GM21360 (cell line): ENCODE data around the gene MGST3.
A peak's percentile ranks its signal among the peaks of the same experiment; 100 is the strongest.
"Not testable (repeated sequence)": the region's sequence is repeated elsewhere in the genome, so short reads cannot be mapped to it uniquely, and the experiment has no call there.

Experiments used
- ATAC-seq: cut with Tn5 transposase; IDR thresholded peaks from one replicate; pipeline ENCODE4 v1.9.1; 2021; ENCODE audit warnings: mild to moderate bottlenecking, moderate library complexity; ENCODE audit not compliant: unreplicated experiment

Gene MGST3

DNA sequence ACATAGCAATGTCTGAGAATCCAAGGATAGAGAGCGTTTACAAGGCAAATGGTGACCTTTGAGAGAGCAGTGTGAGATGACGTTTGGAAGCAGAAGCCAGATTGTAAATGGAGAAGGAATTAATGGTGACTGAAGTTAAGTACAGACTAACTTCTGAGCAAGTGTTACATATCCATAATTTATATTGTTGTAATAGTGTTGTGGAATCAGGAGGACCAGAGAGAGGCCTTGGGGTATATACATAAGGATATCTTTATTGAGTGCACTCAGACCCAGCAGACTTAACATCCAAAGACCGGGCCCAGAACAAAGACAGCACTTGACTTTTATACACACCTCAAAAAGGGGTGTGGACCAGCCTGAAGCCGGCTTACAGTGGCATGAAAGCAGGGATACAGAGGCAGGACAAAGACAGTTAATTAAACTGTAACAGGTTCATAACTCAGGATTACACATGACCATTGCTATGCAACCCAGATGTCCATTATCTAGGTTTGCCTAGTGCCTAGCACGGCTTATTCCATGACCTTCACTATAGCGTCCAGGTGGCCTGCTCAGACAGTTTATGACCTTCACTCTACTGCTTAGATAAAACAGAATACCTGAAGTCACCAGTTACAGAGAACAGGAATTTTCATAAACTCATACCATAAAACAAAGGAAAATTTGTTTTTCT is 2.7 kb upstream of the MGST3 start:
- ATAC-seq, result no peak

DNA sequence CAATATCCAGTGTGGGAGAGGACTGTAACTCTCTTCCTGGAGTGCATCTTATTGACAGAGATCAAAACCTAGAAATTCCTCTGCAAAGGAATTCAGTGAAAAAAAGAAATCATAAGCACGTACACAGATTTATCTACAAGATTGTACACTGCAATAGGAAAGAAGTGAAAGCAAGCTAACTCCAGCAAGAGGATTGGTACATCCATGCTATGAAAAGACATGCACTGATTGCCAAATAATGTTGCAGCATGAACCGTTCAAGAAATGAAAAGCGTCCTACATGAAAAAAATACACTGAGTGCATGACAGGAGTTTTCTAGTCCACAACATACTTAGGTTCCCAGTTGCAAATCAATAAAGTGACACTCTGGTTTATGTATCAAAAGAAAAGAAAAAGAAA is 1.9 kb upstream of the MGST3 start:
- no peak for ATAC-seq

DNA sequence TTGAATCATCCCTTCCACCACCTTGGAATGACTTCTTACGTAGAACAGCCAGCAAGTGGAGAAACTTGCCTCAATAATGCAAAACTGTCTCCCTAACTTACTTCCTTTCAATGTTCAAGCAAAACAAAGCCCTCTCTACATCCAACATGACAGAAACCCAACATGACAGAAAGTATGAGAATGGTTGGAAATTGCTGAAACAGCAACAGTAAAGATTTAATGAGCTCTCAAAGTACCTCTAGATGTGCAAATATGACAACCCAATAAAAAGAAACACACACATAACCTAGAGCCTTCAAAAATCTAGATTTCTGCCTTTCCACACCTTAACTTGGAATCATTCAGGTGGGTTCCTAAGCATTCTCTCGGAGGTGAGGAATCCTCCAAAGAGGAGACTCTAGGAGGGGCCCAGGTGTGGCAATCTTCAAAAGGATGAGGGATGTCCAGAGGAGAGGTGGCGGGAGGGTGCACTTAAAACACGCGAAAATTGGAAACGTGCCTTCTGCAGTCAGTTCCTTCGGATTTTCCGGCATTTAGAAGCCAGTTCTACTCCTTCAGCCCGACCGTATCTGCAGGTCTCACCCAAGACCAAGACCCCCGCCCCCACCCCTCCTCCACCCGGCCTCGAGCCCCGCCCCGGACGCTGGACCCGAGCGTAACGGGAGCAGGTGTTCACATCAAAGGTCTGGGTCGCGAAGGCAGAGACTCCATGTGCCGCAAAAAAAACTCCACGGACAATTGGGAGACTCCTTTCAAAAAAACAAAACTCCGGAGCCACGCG is 996 bp upstream of the MGST3 start:
- ATAC-seq, result no peak

- peak; percentile 38 for ATAC-seq
Observed at GRCh38 chr1:165631342-165632151, 513 bp downstream of the MGST3 start.

DNA sequence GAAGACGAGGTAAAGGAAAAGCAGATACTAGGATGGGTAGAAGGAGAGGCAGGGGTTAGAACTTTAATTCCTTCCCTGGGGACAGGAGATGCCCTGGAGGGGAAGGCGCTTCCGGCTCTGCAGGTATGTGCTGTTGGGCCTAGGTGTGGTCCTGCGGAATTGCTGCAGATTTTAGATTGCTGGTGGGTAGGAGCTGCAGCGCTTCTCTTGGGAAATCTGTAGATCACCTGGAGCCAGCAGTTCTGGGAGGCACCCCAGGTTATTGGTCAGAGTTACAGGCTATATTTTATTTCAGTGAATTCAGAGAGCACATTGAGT is 1.1 kb downstream of the MGST3 start:
- ATAC-seq, result no peak

DNA sequence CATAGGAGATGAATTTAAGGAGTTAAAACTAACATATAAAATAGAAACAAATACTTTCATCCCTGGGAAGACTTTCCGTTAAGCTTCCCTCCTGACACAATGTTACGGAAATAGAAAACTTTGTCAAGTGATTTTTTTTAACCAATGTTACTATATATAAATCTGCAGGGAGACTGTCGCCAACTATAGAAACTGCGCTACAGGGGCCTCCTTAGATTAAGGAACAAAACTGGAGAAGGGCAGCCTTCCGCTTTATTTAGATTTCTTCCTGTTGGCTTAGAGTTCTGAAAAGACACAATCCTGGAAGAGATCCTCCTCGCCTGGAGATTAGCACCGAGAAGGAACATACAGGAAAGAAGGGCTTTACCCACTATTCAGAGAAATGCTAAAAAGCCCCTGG is 1.5 kb downstream of the MGST3 start:
- ATAC-seq, result no peak

- ATAC-seq, result no peak
Observed at GRCh38 chr1:165633614-165634013, 2.6 kb downstream of the MGST3 start.

- ATAC-seq, result no peak
Observed at GRCh38 chr1:165634154-165634921, 3.3 kb downstream of the MGST3 start.

DNA sequence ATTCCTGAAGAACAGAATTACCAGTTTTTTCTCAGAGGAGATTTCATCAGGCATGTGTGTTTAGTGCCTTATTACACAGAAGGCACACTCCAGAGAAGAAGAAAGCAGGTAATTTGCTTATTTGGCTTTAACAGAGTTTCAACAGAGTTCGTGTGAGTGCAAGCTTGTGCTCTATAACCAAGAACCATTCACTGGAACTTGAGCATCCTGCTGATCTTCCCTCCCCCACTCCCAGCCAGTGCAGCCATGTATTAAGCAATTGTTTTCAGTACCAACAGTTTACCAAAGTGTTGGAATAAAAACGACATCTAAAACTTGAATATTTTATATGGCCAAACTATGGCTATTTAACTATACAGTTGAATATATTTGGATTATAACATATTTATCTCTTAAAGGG is 4.3 kb downstream of the MGST3 start:
- ATAC-seq, result no peak

- no peak for ATAC-seq
Observed at GRCh38 chr1:165635823-165636222, 4.8 kb downstream of the MGST3 start.

DNA sequence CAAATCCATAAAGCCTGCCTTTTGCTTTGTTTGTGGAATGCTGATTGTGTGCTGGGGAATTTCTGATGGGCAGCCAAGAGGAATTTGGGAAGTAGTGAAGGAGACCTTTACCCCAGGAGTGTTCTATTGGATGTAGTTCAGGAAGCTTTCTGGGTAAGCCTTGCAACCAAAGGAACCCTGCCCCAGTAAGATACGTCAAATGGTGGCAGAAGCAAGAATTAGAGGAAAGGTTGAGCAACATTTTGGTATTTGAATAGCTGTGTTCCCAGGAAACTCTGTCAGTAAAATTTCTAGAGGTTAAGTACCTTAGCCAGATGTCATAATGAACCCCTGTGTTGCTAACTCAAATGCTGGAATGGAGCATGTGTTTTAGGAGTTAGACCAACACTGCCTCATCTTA is 6.4 kb downstream of the MGST3 start:
- no peak for ATAC-seq

GRCh38 chr1:165638211-165638610 is 7.2 kb downstream of the MGST3 start:
- ATAC-seq, result not testable (repeated sequence)

GRCh38 chr1:165639821-165640623 is 9.0 kb downstream of the MGST3 start:
- no peak for ATAC-seq

DNA sequence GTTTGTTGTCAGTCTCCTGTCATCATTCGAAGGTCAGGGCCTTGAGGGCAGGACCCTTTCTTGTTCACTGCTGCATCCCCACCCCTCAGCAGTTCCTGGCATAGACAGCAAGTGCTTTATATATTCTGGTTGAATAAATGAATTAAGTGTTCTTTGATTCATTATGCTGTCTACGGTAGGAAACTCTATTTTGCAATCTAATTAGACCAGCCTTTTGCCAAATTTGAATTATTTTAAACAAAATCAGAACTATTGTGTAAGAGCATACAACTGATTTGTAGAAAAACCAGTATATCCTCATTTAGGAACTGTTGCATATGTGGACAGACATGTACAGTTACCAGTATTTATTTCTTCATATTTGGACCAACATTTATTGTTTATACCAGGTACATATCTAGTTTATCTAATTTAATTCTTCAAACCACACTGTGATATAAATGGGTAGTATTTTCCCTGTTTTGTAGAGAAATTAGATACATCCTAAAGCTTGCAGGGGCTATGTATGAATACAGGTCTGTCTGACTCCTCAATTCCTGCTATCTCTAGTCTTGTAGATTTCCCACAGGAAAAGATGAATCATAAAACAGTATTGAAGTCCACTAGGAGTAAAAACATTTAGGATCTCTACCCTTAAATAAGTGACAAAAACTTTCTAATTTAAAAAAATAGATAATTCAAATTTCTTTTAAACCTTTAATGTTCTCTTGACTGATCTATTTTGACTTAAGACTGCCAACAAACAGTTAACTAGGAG is 10.4 kb downstream of the MGST3 start:
- ATAC-seq, result no peak

DNA sequence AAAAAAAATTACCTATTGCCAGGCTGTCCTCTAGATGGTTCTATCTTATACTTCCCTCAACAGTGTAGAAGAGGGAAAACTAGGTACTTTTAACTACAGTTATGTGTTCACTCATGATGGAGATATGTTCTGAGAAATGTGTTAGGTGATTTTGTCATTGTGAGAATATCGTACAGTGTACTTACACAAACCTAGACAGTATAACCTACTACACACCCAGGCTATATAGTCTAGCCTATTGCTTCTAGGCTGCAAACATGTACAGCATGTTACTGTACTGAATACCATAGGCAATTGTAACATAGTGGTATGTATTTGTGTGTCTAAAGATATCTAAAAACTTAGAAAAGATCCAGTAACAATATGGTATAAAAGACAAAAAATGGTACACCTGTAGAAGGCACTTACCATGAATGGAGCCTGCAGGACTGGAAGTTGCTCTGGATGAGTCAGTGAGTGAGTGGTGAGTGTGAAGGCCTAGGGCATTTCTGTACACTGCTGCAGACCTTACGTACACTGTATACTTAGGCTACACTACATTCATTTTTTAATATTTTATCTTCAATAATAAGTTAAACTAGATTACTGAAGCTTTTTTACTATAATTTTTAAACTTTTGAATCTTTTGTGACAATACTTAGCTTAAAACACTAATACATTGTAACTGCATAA is 13.2 kb downstream of the MGST3 start:
- ATAC-seq, result no peak

DNA sequence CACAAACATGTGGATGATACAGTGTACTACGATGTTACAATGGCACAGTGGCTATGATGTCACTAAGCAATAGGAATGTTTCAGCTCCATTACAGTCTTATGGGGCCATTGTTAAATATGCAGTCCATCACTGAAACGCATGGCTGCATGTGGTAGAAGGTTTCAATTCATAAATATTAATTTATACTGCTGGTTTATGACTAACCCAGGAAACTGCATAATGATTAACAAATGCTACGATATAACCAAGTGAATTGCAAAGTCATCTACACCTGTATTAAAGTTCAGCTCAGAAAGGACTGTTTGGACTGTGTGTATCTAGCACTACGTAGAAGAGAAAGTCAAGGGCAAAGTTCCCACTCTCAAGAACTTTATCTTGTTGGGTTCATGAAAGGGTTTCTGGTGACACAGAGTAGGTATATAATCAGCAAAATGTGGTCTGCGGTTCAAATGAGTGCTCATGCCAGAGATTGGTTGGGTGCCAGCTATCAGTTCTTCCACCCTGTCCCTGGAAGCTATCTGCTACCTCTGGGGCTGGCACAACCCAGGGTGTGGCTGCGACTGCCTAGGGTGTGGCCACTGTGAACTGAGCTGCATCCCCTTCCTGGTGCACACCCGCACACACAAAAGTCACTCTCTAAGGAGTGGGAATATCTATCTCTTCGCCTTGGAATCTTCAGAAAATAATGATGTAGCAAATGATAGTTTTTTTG is 14.8 kb downstream of the MGST3 start:
- no peak for ATAC-seq

DNA sequence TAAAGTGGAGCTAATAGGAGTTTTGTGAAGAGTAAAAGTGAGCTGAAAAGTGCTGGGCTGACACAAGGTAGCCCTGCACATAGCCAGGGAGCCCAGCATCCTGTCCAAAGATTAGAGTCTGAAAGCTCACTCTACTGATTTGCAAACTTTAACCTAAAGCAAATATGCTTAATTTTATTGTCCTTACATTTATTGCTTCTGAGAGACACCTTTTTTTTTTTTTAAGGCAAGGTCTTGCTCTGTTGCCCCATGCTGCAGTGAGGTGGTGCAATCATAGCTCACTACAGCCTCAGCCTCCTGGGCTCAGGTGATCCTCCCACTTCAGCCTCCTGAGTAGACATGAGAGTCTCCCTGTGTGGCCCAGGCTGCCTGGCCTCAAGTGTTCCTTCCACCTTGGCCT is 16.5 kb downstream of the MGST3 start:
- no peak for ATAC-seq

- no peak for ATAC-seq
Observed at GRCh38 chr1:165647970-165648369, 16.9 kb downstream of the MGST3 start.
